K562 (cell line): ENCODE measurements around the gene CDC14A. TPM values are rescaled to one million over a fixed set of nuclear protein-coding genes. Genes with fewer than 3 reads are reported as not detected.

ENCODE experiments used
- ARID1B ChIP-seq: fragments of 450-650 bp; IDR thresholded peaks from 2 replicates; pipeline ENCODE4 v1.6.1; 2016; ENCODE audit warnings: antibody characterized with exemption, mild to moderate bottlenecking, inconsistent platforms
- CBFA2T3 ChIP-seq: fragments of 450-650 bp; IDR thresholded peaks from 2 replicates; pipeline ENCODE4 v1.6.1; 2017
- CBFB ChIP-seq: sonication (generic); formaldehyde crosslinking; IDR thresholded peaks from 2 replicates; pipeline ENCODE4 v1.4.0; 2020; ENCODE audit warnings: mild to moderate bottlenecking, missing genetic modification reagents
- CUX1 ChIP-seq: fragments of 200-800 bp; sonication (Bioruptor generic); IDR thresholded peaks from 2 replicates; pipeline ENCODE4 v1.6.1; 2016; ENCODE audit warnings: missing genetic modification characterization, missing compliant biosample characterization
- DNMT1 ChIP-seq: fragments of 450-650 bp; IDR thresholded peaks from 2 replicates; pipeline ENCODE4 v1.6.1; 2016; ENCODE audit warnings: antibody characterized with exemption, mild to moderate bottlenecking
- EHMT2 ChIP-seq: fragments of 450-650 bp; IDR thresholded peaks from 2 replicates; pipeline ENCODE4 v1.6.1; 2018; ENCODE audit warnings: antibody characterized with exemption
- HES1 ChIP-seq: fragments of 450-650 bp; IDR thresholded peaks from 2 replicates; pipeline ENCODE4 v1.6.1; 2016; ENCODE audit warnings: low read depth, mild to moderate bottlenecking, moderate library complexity
- ID3 ChIP-seq, 2 experiments: fragments of 250-450 bp in 1 of 2; fragments of 450-650 bp in 1 of 2; sonication (Bioruptor Pico) in 1 of 2; IDR thresholded peaks; 2 replicates each; pipeline versions ENCODE4 v1.6.1 to v1.8.0; 2016 to 2021; ENCODE audit warnings: mild to moderate bottlenecking in 2 of 2, moderate library complexity in 2 of 2, missing compliant biosample characterization in 1 of 2, missing genetic modification characterization in 1 of 2
- MTA2 ChIP-seq: fragments of 450-650 bp; IDR thresholded peaks from 2 replicates; pipeline ENCODE4 v1.6.1; 2016; ENCODE audit warnings: low read depth
- TAL1 ChIP-seq: fragments of 450-650 bp; IDR thresholded peaks from 2 replicates; pipeline ENCODE4 v1.6.1; 2016; ENCODE audit warnings: mild to moderate bottlenecking
- TCF3 ChIP-seq: sonication (generic); formaldehyde crosslinking; IDR thresholded peaks from 2 replicates; pipeline ENCODE4 v1.4.0; 2020; ENCODE audit warnings: mild to moderate bottlenecking, missing genetic modification reagents
- TOE1 ChIP-seq, 2 experiments: fragments of 450-650 bp in 1 of 2; sonication (generic) in 1 of 2; formaldehyde crosslinking in 1 of 2; IDR thresholded peaks; 2 replicates each; pipeline versions ENCODE4 v1.7.1 to v1.8.0; 2016 to 2022; ENCODE audit warnings: borderline replicate concordance in 2 of 2, mild to moderate bottlenecking in 2 of 2, antibody characterized with exemption in 1 of 2, inconsistent platforms in 1 of 2, low read depth in 1 of 2, missing genetic modification reagents in 1 of 2, moderate library complexity in 1 of 2
- YBX1 ChIP-seq: fragments of 450-650 bp; IDR thresholded peaks from 2 replicates; pipeline ENCODE4 v1.7.1; 2016; ENCODE audit warnings: mild to moderate bottlenecking
- ZFP30 ChIP-seq: fragments of 250-450 bp; sonication (Bioruptor Pico); IDR thresholded peaks from 2 replicates; pipeline ENCODE4 v1.8.0; 2022; ENCODE audit warnings: moderate library complexity, mild to moderate bottlenecking, inconsistent platforms, borderline replicate concordance
- ZNF518B ChIP-seq: fragments of 250-450 bp; sonication (Bioruptor Pico); IDR thresholded peaks from 2 replicates; pipeline ENCODE4 v1.5.0; 2021; ENCODE audit warnings: mild to moderate bottlenecking, moderate library complexity
- ZNF655 ChIP-seq: fragments of 250-450 bp; sonication (Bioruptor Pico); IDR thresholded peaks from 2 replicates; pipeline ENCODE4 v1.5.0; 2021
- ZSCAN32 ChIP-seq: fragments of 450-650 bp; formaldehyde crosslinking; IDR thresholded peaks from 2 replicates; pipeline ENCODE4 v1.4.0; 2020; ENCODE audit warnings: mild to moderate bottlenecking, moderate library complexity
- polyA plus RNA-seq, 8 experiments: library from polyadenylated mRNA; depleted of rRNA in 4 of 8; stranded (reverse) in 5 of 8; unstranded in 3 of 8; fragments of >200 nt; fragmentation: Nextera tagmentation in 2 of 8; fragmentation: Illumina TruSeq in 1 of 8; extraction: Ambion mirVana in 2 of 8; extraction: Trizol in 1 of 8; gene quantifications; 2 replicates each; pipeline versions ENCODE4 v1.2.1 to v1.2.3, GENCODE V29; 2011 to 2014; ENCODE audit warnings: inconsistent platforms in 1 of 8, missing spikeins in 1 of 8
- total RNA-seq, 7 experiments: library from RNA; depleted of rRNA in 6 of 7; stranded (reverse); fragments of >200 nt in 6 of 7; fragmentation: Illumina TruSeq in 2 of 7; extraction: Trizol in 2 of 7; gene quantifications; 2 replicates each; pipeline versions ENCODE4 v1.2.1 to v1.2.3, GENCODE V29; 2011 to 2021; ENCODE audit warnings: low replicate concordance in 1 of 7

Gene CDC14A
- total and polyA plus RNA-seq, 9 of the 15 experiments (the other 6 are each of a cell fraction or from before 2014, with no cell fraction given), result 17.0 to 74.3 (median 33.4) TPM

- no peak for TF ChIP-seq ID3 (CRISPR knock-in tag; IDR thresholded peaks at IDR 0.05)
- no peak for TF ChIP-seq ID3 (tag; IDR thresholded peaks at IDR 0.05)
- no peak for TF ChIP-seq HES1
- TF ChIP-seq YBX1, result no peak
- TF ChIP-seq EHMT2, result no peak
- no peak for TF ChIP-seq ZFP30 (CRISPR knock-in tag)
- no peak for TF ChIP-seq ZNF518B (CRISPR knock-in tag)
- TF ChIP-seq DNMT1, result no peak
- TF ChIP-seq ARID1B, result peak; percentile 64
- no peak for TF ChIP-seq CBFB (CRISPR knock-in tag)
- no peak for TF ChIP-seq ZSCAN32 (CRISPR knock-in tag)
- peak; percentile 27; the same call in 1 of the 2 replicates for TF ChIP-seq TAL1
- TF ChIP-seq CUX1 (CRISPR knock-in tag), result no peak
- TF ChIP-seq MTA2, result no peak
- peak; percentile 27; the same call in 1 of the 2 replicates for TF ChIP-seq TCF3 (CRISPR knock-in tag)
- peak; percentile 46; the same call in 1 of the 2 replicates for TF ChIP-seq CBFA2T3
- no peak for TF ChIP-seq TOE1 (IDR thresholded peaks at IDR 0.05; ENCODE audit: borderline replicate concordance)
- no peak for TF ChIP-seq TOE1 (CRISPR knock-in tag; IDR thresholded peaks at IDR 0.05; ENCODE audit: borderline replicate concordance, low read depth)
- no peak for TF ChIP-seq ZNF655 (CRISPR knock-in tag)
Measured at GRCh38 chr1:100395913-100396312, 43.6 kb downstream of the CDC14A start (continued).
